Caco-2 (cell line): Measurements from ENCODE around the gene MVB12B. TPM values are rescaled to one million over a fixed set of nuclear protein-coding genes. Genes with fewer than 3 reads are reported as not detected.

Experiments used
- BruUV-seq: library from RNA; stranded (reverse); fragments of 400-500 nt; replicated peaks from 2 replicates; lab custom pipeline; 2021; lab: Mats Ljungman, UMichigan
- CTCF ChIA-PET: fragments of 300-600 bp; sonication (Branson Sonifier 250); formaldehyde crosslinking; loops from one replicate; lab custom pipeline; 2022; ENCODE audit warnings: antibody characterized with exemption; lab: Charles Lee
- POLR2A ChIA-PET: fragments of 300-600 bp; sonication (Branson Sonifier 250); formaldehyde crosslinking; loops from one replicate; lab custom pipeline; 2022; ENCODE audit warnings: antibody characterized with exemption; lab: Charles Lee
- DNase-seq, 2 experiments: peaks; one replicate each; pipeline versions ENCODE4 v3.0.0 to v3.0.0-alpha.2; 2020 to 2022
- H3K27me3 ChIP-seq: replicated peaks from 2 replicates; pipeline ENCODE4 v1.6.0; 2011; ENCODE audit warnings: low read length; ENCODE audit not compliant: control insufficient read depth, insufficient read depth
- H3K36me3 ChIP-seq: 2 replicates; pipeline ENCODE4 v1.5.1; 2011; ENCODE audit warnings: low read length; ENCODE audit not compliant: control insufficient read depth, insufficient read depth
- H3K4me1 ChIP-seq: fragments of 250-450 bp; sonication (Bioruptor Pico); 2 replicates; pipeline ENCODE4 v1.5.1; 2020; ENCODE audit warnings: mild to moderate bottlenecking
- H3K4me3 ChIP-seq: 2 replicates; pipeline ENCODE4 v1.5.1; 2011; ENCODE audit warnings: low read depth, mild to moderate bottlenecking, control low read depth, low read length
- H3K9me3 ChIP-seq: fragments of 250-450 bp; sonication (Bioruptor Pico); 2 replicates; pipeline ENCODE4 v1.5.1; 2020; ENCODE audit warnings: mild to moderate bottlenecking, moderate library complexity
- H3K27ac Mint-ChIP-seq: one replicate; pipeline ENCODE4 v1.8.0; 2022; ENCODE audit warnings: mixed read lengths; ENCODE audit not compliant: unreplicated experiment
- H3K27me3 Mint-ChIP-seq: one replicate; pipeline ENCODE4 v1.8.0; 2022; ENCODE audit warnings: mixed read lengths; ENCODE audit not compliant: insufficient read depth, unreplicated experiment
- H3K36me3 Mint-ChIP-seq: one replicate; pipeline ENCODE4 v1.8.0; 2022; ENCODE audit warnings: mild to moderate bottlenecking, mixed read lengths; ENCODE audit not compliant: insufficient read depth, unreplicated experiment
- H3K4me1 Mint-ChIP-seq: one replicate; pipeline ENCODE4 v1.8.0; 2022; ENCODE audit warnings: low read depth, mixed read lengths; ENCODE audit not compliant: unreplicated experiment
- H3K4me3 Mint-ChIP-seq: one replicate; pipeline ENCODE4 v1.8.0; 2022; ENCODE audit warnings: mild to moderate bottlenecking, moderate library complexity, mixed read lengths; ENCODE audit not compliant: unreplicated experiment
- H3K9me3 Mint-ChIP-seq: one replicate; pipeline ENCODE4 v1.8.0; 2022; ENCODE audit warnings: mixed read lengths; ENCODE audit not compliant: unreplicated experiment
- CTCF ChIP-seq, 2 experiments: fragments of 200-600 bp in 1 of 2; IDR thresholded peaks; 1 replicate in 1 of 2; 2 replicates in 1 of 2; pipeline versions ENCODE4 v1.5.1 to v1.8.0; 2011 to 2022; ENCODE audit warnings: antibody characterized with exemption in 1 of 2, control low read depth in 1 of 2, inconsistent platforms in 1 of 2, low read depth in 1 of 2, low read length in 1 of 2, mild to moderate bottlenecking in 1 of 2, moderate library complexity in 1 of 2; ENCODE audit not compliant: insufficient read depth in 1 of 2, severe bottlenecking in 1 of 2, unreplicated experiment in 1 of 2
- intact Hi-C: fragments of 100-400 bp; cut with micrococcal nuclease; formaldehyde crosslinking; loops from one replicate; pipeline ENCODE4 v1.10.0; 2022; ENCODE audit not compliant: unreplicated experiment
- total RNA-seq: library from RNA; stranded (reverse); gene quantifications from 2 replicates; pipeline ENCODE4 v1.2.3, GENCODE V29; 2022

MVB12B gene
- total RNA-seq, 1 experiment from 2014 or later, result 24.4 TPM

DNA sequence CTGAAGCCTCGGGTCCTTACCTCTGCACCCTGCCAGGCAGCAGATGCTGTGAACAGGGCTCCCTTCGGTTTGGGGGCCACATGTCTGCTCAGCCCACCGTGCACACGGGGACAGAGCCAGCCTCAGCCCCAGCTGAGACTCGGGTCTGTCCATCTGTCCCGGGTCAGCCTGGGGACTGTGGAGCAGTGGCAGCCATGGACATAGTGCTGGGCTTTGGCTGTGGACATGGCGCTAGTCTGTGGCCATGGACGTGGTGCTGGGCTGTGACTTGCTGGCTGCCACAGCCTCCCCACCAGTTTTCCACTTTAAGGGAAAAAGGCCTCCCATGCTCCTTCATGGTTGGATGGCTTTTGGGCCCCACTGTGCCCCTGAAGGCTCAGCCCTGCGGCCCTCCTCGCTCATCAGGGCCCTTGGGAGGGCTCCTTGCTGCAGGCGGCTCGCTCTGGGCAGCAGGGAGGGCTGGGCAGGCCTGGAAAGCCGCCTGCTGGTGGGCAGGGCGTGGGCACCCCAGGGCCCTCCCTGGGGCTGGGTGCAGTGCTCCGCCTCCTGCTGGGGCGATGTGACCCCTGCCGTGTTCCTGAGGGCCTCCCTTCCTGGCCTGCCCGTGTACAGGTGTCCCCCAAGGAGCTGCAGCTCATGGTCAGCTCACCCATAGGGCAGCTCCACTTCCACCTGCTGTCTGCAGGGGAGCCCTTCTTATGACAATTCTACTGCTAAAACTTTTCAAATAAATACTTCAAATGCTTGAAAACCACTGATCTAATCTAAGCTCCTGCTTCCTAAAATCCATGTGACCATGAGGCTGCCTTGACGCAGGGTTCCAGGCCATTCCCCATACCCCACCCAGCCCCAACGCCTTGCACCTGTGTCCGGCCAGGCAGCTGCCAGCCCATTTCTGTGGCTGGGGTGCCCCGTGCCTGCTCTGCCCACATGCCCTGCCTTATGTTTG, 175.0 kb downstream of the MVB12B start:
- intact Hi-C loops, result loop anchor here (2.0 to 10.0 kb wide), 2 partner anchors 189 to 273 kb away; no protein-coding TSS in a partner anchor
- H3K27me3 Mint-ChIP-seq, result no peaks in the 10 kb centered on the region
- no peaks in the 10 kb centered on the region for H3K9me3 Mint-ChIP-seq
- Histone ChIP-seq H3K27me3 (no peaks in the 10 kb centered on the region), H3K9me3 (no peaks in the 10 kb centered on the region), H3K36me3 (no peaks in the 10 kb centered on the region; the same call in 1 of the 2 replicates), H3K4me3 (no peak overlapping the region), H3K4me1 (peaks cover 8% of the 10 kb centered on the region)
- ChIA-PET POLR2A (interaction anchor here (0.6 kb wide), 1 partner anchor 53 kb away, joined by 11 read pairs; no protein-coding TSS in a partner anchor), CTCF (interaction anchor here (0.7 to 1.9 kb wide), 4 partner anchors 10 to 202 kb away, joined by 3 to 21 read pairs (median 3); no protein-coding TSS in a partner anchor)
- no TSS peak for BruUV-seq
- H3K4me1 Mint-ChIP-seq, result no peaks in the 10 kb centered on the region
- TF ChIP-seq CTCF (IDR thresholded peaks at IDR 0.05; ENCODE audit: insufficient read depth in 1 of 2, low read depth in 1 of 2, low read length in 1 of 2, severe bottlenecking in 1 of 2, unreplicated experiment in 1 of 2), result no peak
- peaks cover 7% of the 10 kb centered on the region for H3K36me3 Mint-ChIP-seq
- no peak overlapping the region for H3K27ac Mint-ChIP-seq
- DNase-seq, result no peak
- no peak overlapping the region for H3K4me3 Mint-ChIP-seq

- peaks cover 8% of the 10 kb centered on the region for H3K4me1 ChIP-seq
- no peaks in the 10 kb centered on the region for H3K9me3 ChIP-seq
- POLR2A ChIA-PET, result interaction anchor here (0.6 kb wide), 1 partner anchor 52 kb away, joined by 11 read pairs; no protein-coding TSS in a partner anchor
- DNase-seq, result no peak
- Mint-ChIP-seq H3K36me3 (peaks cover 7% of the 10 kb centered on the region), H3K4me3 (no peak overlapping the region), H3K4me1 (no peaks in the 10 kb centered on the region), H3K27ac (no peak overlapping the region), H3K27me3 (no peaks in the 10 kb centered on the region), H3K9me3 (no peaks in the 10 kb centered on the region)
- H3K27me3 ChIP-seq, result no peaks in the 10 kb centered on the region
- intact Hi-C loops, result loop anchor here (10.0 kb wide), 1 partner anchor 272 kb away; no protein-coding TSS in a partner anchor
- BruUV-seq, result no TSS peak
- no peak overlapping the region for H3K4me3 ChIP-seq
- H3K36me3 ChIP-seq, result no peaks in the 10 kb centered on the region; the same call in 1 of the 2 replicates
- TF ChIP-seq CTCF (IDR thresholded peaks at IDR 0.05; ENCODE audit: insufficient read depth in 1 of 2, low read depth in 1 of 2, low read length in 1 of 2, severe bottlenecking in 1 of 2, unreplicated experiment in 1 of 2), result no peak
- CTCF ChIA-PET, result interaction anchor here (1.1 to 1.9 kb wide), 2 partner anchors 11 to 55 kb away, joined by 3 to 21 read pairs; no protein-coding TSS in a partner anchor
Observed at GRCh38 chr9:126502417-126503332, 176.0 kb downstream of the MVB12B start.
